Activated CD8-positive, alpha-beta memory T cell treated with anti-CD3 and anti-CD28 coated beads for 1 hour (primary cell): ENCODE data around the gene HBEGF.
"Not testable (repeated sequence)": the region's sequence is repeated elsewhere in the genome, so short reads cannot be mapped to it uniquely, and the experiment has no call there.

Experiments
- DNase-seq, 2 donors: peaks; one replicate each; pipeline ENCODE4 v3.0.0-alpha.2; 2020; ENCODE audit warnings: low read depth in 1 of 2; ENCODE audit errors: extremely low read depth in 1 of 2

HBEGF gene

DNA sequence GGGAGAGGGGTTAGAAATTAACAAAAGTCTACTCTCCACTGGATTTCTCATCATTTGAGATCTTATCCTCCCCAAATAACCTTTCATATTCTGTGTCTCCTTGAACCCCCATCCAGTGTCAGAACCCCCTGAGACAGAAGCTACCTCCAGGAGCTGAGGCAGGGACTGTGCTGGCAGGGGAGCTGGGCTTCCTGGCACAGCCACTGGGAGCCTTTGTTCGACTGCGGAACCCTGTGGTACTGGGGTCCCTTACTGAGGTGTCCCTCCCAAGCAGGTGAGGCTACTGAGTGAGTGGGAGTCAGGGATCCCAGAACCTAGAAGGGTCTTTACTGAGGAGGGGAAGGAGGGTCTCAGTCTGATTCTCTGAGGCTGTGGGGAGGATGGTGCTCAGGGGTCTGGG lies 15.5 kb upstream of the HBEGF start:
- no peak for DNase-seq

DNA sequence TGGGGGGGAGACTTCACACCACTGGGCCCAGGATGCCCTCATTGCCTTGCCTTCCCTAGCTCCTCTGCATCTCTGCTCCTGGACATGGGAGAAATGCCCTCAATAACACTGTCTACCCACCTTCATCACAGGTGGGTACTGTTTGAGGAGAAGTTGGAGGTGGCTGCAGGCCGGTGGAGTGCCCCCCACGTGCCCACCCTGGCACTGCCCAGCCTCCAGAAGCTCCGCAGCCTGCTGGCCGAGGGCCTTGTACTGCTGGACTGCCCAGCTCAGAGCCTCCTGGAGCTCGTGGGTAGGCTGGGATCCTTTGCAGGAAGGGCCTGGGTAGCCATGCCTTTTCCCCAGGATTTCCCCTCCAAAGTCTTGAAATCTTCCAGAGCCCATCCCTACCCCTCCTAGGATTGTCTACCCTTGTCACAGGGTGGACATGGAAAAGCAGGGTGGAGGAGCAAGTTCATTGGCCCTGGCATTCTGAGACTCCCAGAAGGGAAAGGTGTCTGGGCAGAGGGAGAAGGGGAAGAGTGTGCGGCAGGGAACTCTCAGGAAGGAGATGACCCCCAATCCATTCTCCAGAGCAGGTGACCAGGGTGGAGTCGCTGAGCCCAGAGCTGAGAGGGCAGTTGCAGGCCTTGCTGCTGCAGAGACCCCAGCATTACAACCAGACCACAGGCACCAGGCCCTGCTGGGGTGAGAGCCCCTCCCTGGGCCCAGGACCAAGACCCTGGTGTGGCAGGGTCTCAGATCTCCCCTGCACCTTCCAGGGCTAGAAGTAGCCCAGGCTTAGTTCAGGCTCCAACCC lies 14.5 kb upstream of the HBEGF start:
- no peak for DNase-seq

DNA sequence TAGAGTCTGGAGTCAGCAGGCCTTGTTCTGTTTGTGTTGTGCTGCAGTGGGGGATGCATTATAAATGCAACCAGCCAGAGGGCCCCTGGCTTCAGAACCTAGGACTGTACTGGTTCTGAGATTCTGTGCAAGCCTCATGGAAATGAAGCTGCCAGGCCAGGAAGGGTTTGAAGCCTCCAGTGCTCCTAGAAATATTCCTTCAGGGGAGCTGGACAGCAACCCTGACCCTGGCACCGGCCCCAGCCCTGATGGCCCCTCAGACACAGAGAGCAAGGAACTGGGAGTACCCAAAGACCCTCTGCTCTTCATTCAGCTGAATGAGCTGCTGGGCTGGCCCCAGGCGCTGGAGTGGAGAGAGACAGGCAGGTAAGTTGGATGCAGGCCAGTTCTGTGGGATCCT lies 13.7 kb upstream of the HBEGF start, which contains the start of gene SLC4A9:
TSS of gene SLC4A9 (plus strand) at position 94 of the 400 bp plus-strand sequence. CDS start at position 137, 43 bp downstream.
- DNase-seq: no peak

DNA sequence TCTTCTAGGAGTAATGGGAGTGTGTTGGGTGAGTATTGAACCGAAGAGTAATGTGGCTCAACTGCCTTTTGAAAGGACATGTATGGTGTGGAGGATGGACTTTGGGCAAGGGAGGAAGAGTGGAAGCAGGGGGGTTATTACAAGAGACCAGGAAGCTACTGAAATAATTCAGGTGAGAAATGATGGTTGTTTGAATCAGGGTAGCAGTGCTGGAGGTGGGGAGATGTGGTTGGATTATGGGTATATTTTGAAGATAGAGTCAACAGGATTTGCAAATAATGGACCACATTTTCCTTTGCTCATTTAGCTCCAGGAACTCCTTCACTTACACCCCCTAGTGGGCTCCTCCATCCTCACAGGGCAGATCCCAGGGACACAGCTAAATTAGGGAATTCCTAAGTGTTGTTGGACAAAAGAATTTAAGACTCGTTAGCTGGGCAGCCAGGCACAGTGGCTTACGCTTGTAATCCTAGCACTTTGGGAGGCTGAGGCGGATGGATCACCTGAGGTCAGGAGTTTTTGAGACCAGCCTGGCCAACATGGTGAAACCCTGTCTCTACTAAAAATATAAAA lies 12.4 kb upstream of the HBEGF start:
- DNase-seq: no peak

DNA sequence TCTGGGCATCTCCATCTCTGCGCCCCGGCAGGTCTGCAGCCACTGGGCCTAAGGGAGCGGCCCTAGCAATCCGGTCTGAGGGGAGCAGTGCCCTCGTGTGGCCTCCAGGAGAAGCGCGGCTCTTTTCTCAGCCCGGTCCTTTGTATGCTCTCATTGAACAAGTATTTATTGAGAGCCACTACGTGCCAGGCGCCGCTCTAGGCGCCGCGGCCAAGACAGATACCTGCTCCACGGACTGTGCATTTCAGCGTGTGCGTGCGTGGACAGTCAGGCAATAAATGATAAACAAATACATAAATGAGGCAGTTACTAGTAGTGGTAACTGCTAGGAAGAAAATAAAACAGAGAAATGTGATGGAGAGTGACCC lies 11.3 kb upstream of the HBEGF start:
- DNase-seq: peak; percentile 43 to 44

DNA sequence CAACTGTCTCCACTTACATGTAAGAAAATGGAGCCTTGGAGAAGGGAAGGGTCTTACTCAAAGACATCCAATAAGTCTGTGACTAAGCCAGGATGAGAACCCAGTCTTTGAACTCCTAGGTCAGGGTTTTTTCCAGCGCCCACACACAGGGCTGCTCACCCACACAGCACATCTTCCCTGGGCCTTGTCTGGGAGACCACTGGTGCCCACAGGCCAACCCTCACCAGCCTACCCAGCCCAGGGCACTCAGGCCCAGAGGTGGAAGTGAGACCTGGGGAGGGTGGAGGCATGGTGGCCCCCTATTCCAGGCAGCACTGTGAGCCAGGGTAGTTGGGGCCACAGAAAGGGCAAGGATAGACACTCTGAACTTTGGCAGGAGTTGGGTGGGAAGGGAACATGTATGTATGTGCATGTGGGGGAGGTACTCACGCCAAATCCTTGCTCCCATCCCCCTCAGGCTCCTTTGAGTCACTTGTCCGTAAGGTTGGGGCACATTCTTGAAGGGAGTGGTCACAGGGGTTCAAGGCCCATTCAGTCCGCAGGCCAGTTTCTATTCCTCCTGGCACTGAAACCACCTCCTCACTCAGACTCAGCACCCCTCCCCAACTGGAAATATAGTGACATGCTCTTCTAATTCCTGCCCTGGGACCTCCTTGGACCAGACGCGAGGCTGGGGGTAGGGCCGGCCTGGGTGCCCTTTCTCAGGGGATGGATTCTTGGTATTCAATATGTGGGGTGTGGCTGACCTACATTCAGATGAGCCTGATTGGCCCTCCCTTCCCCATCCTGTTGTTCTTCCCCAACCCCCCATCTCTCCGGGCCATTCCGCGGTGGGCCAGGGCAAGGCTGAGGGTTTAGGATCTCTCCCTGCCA lies 10.7 kb upstream of the HBEGF start:
- DNase-seq: no peak

DNA sequence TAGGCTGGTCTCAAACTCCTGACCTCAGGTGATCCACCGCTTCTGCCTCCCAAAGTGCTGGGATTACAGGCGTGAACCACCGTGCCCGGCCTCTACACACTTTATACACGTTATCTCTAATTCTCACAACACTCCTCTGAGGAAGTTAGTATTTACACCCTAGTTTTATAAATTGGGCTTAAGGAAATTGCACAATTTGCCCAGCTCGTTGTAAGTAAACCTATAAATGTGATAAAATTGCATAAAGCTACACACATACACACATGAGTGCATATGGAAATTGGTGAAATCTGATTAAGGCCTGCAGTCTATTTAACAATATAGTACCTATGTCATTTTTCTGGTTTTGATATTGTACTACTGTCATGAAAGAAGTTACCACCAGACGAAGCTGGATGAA lies 9.1 kb upstream of the HBEGF start:
- no peak for DNase-seq

DNA sequence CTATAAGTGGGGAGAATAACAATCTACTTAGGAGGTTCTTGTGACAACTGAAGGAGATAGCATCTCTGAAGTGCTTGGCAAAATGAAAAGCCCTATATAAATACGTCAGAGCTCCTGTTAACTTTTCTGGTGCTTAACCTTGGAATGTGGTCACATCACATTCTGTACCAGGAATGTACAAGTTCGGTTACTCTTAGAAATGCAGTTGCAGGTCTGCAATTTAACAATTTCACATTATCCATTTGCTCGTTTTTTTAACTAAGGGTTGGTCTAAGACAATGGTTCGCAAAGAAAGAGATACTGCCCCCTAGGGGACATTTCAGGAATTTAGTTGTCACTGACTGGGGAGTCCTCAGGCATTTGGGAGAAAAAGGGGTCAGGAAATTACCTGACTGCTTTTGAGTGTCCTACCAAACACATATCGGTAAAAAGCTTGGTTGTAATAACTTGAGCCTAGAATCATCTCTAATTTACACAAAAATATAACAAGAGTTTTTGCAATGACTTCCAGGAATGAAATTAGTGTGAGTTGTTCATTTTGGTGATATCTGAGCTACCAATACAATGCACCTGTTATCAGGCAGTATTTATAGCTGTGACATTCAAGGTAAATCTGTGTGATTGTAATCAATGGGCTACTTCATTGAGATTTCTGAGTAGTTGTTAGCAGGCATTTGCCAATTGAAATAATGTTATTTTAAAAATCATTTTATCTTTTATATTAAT lies 5.4 kb upstream of the HBEGF start:
- peak in 1 of 2 donors; percentile 19 for DNase-seq

DNA sequence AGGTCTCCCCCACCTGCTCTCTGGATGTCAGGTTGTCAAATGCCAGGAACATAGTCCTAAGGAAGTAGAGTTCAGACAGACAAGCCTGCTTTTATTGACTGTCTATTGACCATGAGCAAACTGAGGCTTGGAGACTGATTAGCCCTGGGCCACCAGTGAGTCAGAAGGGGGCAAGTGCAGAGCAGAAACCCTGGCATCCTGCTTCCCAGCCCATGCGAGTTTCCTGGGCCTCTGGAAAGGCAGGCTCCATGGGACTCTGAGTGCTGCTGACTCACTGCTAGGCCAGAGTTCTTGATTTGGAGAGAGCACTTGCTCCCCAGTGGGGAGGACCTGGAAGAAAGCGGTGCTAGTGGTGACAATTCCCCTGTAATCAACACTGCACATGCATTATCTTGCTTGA lies 2.8 kb upstream of the HBEGF start:
- no peak for DNase-seq

DNA sequence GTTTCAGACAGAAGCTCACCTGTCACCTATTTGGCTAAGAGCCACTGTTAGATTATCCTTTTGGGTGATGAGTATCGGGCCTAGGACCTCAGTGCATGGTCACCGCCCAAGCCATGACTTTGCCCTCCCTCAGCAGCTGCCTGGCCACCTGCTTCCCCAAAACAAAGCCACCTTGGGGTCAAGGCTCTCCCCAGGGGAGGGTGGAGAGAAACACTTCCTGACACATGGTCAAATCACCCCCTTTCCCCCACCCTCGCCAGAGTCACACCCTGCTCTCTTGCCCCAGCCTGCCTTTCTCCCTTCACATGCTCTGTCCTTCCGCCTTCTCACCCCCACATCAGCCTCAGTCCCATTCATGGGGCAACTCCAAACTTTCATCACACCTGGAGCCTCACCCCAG lies 1.7 kb upstream of the HBEGF start:
- DNase-seq: no peak

DNA sequence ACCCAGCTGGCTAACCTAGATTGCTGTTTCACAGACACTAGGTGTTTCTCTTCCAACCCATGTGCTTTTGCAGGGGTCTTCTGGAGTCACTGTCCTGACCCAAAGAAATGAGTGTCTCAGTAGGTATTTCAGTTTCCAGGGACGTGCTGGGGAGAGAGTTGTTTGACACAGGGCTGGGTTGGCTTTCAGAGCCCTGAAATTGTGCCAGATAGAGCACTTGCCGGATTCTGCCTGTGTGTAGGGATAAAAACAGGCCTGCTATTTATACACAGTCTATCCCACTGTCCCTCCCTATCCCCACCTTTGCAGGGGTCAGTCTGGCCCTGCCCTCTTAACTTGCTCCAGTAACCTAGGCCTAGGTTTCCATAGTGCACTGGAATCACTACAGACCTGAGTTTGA lies 957 bp upstream of the HBEGF start:
- no peak for DNase-seq

DNA sequence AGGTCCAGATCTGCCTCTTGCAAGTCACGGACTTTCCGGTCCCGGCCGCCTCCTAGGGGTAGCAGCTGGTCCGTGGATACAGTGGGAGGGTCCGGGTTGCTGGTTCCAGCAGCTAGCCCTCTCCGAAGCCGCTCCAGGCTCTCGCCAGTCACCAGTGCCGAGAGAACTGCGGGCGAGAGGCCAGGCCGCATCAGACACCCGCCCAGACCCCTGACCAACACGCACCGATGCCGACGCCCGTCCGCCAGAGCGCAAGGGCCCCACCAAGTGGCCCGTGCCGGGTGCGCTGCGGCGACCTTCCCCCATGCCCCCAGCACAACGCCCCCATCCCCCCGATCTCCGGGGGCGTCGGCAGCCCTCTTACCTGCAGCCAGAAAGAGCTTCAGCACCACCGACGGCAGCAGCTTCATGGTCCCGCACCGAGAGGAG lies 470 bp downstream of the HBEGF start:
- DNase-seq: no peak

DNA sequence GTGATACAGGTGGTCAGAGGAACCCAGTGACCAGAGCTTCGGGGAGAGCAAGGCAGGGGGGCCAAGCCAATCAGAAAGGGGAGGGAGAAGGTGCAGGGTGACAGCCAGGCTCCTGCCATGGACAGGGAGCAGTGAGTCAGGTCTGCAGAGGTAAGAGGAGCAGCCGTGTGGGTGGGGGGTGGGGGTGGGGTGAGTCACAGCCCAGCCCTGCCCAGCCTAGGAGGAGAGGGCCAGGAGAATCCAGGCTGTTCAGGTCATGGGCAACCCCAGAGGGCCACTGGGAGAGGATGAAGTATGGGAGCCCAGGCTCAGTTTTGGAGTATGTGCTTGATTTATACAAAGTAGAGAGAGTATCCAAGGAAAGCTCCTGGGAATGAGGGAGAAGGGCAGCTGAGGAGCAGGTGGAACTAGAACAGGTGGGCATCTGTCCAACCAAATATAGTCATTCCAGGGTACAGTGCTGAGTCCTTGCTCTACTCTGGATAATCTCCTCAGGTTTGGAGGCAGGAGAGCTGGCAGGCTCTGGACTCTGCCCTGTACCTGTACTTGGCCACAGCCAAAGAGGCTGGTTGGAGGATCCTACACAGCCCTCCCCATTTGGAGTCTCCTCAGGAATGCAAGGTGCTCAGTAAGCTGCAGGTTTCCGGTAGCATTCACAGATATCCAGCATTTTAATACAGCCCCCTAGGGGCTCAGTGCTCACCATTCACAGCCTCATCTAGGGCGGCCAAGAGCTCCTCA lies 1.6 kb downstream of the HBEGF start:
- no peak for DNase-seq

DNA sequence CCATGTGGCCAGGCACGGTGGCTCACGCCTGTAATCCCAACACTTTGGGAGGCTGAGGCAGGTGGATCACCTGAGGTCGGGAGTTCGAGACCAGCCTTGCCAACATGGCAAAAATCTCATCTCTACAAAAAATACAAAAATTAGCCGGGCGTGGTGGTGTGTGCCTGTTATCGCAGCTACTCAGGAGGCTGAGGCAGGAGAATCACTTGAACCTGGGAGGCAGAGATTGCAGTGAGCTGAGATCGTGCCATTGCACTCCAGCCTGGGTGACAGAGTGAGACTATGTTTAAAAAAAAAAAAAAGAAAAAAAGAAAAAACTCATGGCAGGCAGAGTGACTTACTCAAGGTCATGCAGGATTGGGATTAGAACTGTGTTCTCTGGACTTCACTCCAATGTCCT lies 2.6 kb downstream of the HBEGF start:
- not testable (repeated sequence) for DNase-seq

DNA sequence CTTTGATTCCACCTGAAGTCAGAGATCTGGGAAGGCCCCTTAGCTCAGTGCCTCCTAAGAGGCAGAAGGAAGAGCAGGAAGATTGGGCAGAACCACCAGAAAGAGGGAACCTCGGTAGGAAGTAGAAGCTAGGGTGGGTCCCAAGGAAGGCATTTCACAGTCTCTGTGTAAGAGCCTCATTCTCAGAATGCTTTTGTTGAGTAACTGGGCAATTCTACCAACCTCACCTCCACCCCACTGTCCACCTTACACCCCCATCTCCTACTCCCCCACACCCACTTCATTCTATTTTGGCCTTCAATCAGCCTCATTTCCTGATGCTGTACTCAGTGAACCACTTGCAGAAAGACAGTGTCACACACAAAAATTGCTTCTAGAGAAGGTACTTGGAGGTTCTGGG lies 3.5 kb downstream of the HBEGF start:
- no peak for DNase-seq

DNA sequence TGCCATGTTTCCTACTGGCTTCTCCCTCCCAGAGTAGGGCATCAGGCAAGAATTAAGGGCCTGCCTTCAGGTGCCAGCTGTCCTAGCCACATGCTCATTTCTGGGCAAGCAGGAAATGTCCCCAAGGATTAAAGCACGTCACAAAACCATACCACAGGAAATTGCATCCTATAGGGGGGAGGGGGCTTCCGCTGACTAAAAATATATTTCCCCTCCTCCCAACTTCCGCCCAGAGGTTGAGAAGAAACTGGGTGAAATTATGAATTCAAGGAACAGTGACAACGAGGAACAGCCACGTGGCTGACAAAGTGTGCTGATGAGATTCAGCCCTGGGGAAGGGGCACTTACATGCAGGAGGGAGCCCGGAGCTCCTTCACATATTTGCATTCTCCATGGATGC lies 4.1 kb downstream of the HBEGF start:
- DNase-seq: no peak

DNA sequence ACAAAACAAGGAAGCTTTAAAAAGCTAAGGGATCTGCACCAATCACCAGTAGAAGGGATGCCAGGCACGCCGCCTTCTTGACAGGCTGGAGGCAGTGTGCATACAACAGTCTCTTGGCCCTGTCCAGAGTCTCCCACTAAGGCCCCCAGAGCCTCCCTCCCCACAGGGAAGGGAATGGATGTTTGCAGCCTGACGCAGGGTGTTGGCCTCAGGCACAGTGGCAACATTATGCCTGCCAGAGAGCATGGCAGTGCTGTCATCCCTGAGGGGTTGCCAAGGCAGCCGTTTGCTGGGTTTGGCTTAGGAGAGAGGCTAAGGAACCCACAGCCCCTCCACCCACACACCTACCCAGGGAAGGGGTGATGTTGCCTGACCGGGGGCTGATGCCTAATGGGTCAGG lies 4.8 kb downstream of the HBEGF start:
- DNase-seq: no peak

DNA sequence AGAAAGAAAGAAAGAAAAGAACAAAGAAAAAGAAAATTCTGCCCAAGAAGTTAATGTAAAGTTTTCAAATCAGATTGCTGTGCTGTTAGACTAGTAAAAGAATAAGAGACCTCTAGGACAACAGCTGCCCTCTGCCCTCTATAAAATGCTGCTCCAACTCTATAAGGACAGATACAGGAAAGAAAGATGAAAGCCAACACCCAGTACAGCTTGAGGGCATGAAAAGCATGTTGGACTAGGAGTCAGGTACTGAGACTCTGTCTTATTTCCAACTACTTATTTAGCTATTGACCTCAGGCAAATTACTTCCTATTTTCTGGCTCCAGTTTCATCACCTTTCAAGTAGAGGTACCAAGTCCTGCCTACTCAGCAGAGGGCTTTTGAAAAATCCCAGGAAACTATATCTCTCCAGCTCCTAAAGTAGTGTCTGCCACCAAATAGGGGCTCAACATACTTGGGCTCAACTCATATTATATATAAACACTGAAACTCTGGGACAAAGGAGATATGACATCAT lies 5.7 kb downstream of the HBEGF start:
- no peak for DNase-seq

DNA sequence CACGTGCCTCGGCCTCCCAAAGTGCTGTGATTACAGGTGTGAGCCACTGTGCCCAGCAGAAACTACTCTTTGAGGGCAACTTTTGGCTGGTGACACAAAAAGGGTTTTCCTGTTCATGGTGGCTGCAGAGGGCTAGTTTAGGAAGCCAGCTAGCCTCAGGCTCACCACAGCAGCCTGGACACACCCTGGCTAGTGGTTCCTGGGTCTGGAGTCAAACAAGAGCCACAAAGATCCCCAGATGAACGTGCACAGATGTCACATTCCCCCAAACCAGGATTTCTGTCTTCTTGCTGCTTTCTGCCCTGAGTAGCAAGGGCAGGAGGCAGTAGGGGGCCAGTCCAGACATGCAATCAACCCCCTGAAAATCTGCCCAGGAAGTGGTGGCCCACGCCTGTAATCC lies 6.8 kb downstream of the HBEGF start:
- DNase-seq: no peak

DNA sequence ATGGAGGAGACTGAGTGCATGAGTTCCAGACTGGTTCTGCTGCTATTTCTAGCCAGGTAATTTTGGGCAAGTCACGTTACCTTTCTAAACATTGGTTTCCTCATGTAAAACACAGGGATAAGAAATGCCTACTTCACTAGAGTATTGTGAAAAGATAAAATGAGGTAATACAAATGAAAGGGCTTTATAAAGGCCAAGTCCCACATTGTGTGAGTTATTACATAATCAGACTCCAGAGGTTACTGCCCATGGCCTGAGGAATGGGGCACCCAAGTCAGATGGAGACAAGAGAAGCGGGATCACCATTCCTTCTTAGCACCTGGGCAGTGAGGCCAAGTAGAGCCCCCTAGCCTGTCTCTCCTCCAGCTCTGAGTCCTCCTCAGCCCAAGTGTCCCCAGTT lies 7.5 kb downstream of the HBEGF start:
- no peak for DNase-seq
